DMS153 (cell line): ENCODE data around the gene KIAA0825.
A peak's percentile ranks its signal among the peaks of the same experiment; 100 is the strongest.

ENCODE experiments used
- DNase-seq: peaks from one replicate; lab custom pipeline; 2025; lab: John Stamatoyannopoulos, UW

Gene KIAA0825

GRCh38 chr5:94503677-94504076 is 114.7 kb downstream of the KIAA0825 start:
- no peak for DNase-seq

DNA sequence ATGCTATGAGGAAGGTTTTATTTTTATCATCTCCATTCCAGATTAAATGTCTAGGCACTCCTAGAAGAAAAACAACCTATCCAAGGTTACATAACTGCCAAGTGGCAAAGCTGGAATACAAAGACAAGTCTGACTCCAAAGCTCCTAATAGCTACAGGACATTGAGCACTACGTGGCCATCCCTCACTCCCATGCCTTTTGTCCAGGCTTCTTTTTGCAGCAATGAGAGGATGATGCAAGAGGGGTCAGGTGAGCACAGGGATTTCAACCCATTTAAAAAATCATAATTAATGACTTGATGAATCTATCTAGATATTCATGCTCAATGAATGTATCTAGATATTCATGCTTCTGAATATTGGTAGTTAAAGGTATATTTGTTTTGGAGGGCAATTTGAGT is 117.0 kb downstream of the KIAA0825 start:
- no peak for DNase-seq

GRCh38 chr5:94499806-94500205 is 118.6 kb downstream of the KIAA0825 start:
- DNase-seq, result no peak

GRCh38 chr5:94498199-94498598 is 120.2 kb downstream of the KIAA0825 start:
- DNase-seq, result no peak

GRCh38 chr5:94485067-94485466 is 133.3 kb downstream of the KIAA0825 start:
- no peak for DNase-seq

GRCh38 chr5:94481059-94481458 is 137.3 kb downstream of the KIAA0825 start:
- DNase-seq, result no peak

GRCh38 chr5:94480486-94480885 is 137.9 kb downstream of the KIAA0825 start:
- DNase-seq, result no peak

DNA sequence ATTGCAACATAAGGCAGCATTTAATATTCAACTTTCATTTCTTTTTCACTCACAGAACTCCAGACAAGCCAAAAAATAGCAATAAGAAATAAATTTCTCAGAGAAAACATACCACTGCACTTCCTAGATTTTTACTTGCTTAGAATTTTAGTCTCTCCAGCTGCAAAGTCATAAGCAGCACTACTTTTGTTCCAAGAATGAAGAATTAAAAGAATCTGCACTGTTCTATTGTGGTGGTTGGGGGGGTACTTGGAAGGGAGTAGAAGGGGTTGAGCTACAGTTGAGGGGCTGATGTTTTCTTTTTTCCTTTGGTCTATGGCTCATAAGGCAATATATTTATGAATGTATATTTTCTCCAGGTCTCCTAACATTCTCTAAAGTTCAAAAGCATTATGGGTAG is 144.5 kb downstream of the KIAA0825 start:
- no peak for DNase-seq

DNA sequence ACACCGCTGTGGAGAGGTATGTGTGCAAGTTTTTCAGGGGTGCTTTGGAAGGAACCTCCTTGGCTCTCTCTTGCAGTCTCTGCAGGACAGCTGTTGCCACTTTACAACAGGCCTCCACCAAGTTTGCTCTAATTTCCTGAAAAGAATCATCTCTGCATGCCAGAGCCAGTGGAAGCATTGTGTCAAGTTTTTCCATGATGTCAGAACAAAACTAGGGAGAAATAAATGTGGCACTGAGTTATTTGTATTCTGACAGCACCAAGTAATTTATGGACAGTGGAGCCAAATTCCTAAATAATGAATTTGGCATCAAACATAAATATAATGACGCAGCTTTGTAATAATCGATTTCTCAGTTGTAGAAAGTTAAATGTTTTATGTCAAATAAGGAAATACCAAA is 146.9 kb downstream of the KIAA0825 start:
- no peak for DNase-seq

- no peak for DNase-seq
Measured at GRCh38 chr5:94470802-94471201, 147.6 kb downstream of the KIAA0825 start.

- DNase-seq, result peak; percentile 53
Measured at GRCh38 chr5:94469894-94470329, 148.5 kb downstream of the KIAA0825 start.

DNA sequence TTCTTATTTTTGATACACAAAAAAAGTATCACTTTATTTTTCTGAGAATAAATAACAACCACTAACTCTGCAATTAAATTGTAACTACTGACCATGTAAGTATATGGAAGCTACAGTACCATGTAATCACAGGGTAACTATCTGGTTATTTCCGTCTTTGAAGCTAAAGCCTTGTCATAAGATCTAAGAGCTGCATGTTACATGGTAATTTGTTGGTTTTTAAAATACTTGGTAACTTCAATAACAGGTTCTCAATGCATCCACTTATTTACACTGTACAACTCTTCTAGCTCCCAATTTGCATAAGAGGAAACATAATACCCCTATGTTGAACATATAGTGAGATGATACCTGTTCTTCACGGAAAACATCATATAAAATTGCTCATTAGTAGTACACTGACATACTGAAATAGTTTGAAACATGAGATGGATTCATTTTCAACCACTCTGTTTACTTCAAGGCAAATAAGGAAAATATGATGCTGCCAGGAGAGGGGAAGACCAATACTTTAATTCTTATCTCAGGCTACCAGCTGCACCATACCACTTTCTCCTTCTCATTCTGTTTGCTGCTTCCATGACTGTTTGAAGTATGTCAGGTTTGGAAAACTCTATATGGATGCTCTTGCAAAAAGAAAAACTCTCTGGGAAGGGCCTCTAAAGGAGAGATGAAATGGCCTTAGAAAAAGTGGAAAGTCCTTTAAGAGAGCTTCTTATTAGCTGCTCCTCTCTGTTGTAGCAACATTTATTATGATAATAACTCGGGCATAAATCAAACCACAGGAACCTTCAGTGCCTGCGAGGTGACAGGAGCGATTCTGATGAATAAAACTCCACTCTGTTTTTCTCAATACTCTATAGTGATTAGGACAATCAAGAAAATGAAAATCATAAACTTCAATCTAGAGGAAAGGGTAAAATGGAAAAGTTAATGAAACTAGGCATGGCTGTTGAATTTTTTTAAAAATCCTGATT is 150.2 kb downstream of the KIAA0825 start:
- no peak for DNase-seq

GRCh38 chr5:94467346-94467953 is 151.0 kb downstream of the KIAA0825 start:
- no peak for DNase-seq

DNA sequence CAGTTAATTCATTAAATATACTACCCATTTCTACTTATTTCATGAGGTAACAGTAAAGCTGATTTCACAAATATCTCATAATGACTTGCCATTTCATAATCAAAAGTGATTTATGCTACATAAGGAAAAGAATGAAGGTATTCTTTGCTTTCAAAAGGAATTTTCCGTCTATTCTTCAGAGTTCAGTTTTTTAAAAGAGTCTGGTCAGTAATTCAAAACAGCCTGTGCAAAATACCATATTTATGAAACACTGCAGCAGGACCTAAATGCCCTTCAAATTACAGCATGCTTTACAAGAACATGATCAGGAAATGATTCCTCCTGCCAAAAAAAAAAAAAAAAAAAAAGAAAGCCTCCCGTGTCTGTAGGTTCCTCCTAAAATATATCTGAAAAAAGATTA is 154.7 kb downstream of the KIAA0825 start:
- no peak for DNase-seq

- no peak for DNase-seq
Measured at GRCh38 chr5:94461131-94461530, 157.3 kb downstream of the KIAA0825 start.

GRCh38 chr5:94459915-94460314 is 158.5 kb downstream of the KIAA0825 start:
- no peak for DNase-seq

GRCh38 chr5:94457788-94458187 is 160.6 kb downstream of the KIAA0825 start:
- no peak for DNase-seq

DNA sequence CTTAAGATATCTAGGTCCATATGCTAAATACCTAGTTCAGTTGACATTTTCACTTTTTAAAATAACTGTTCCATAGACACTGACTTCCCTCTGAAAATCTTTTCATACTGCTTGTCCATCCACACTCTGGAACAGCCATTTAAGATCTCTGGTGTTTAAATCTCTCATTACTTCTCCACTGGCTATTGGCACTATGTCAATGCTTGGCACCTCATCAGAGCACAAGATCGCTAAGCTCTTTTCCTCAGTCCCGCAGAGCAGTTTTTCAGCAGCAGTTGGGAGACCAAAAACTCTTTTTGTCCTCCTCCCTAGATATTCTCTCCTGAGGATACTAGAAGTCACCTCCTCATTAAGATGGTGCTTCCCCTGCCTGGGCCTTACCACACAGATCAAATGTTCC is 172.7 kb downstream of the KIAA0825 start:
- no peak for DNase-seq

DNA sequence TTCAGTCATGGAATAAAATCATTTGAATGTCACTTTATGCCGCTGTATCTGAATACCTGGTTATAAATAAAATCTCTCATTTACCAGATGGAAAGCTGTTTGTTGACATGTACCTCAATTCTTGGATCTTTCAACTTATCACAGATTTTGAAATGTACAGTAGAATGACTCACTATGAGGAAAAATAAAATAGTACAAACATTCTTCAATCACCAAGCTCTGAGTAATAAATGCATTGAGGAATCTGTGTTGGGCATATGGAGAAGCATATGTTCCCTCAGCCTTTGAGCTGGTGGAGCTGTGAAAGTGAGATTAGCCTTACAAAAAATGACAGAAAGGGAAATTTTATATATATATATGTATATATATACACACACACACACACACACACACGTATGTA is 175.4 kb downstream of the KIAA0825 start:
- DNase-seq, result no peak

- DNase-seq, result no peak
Measured at GRCh38 chr5:94442076-94442475, 176.3 kb downstream of the KIAA0825 start.

- no peak for DNase-seq
Measured at GRCh38 chr5:94440015-94440414, 178.4 kb downstream of the KIAA0825 start.

DNA sequence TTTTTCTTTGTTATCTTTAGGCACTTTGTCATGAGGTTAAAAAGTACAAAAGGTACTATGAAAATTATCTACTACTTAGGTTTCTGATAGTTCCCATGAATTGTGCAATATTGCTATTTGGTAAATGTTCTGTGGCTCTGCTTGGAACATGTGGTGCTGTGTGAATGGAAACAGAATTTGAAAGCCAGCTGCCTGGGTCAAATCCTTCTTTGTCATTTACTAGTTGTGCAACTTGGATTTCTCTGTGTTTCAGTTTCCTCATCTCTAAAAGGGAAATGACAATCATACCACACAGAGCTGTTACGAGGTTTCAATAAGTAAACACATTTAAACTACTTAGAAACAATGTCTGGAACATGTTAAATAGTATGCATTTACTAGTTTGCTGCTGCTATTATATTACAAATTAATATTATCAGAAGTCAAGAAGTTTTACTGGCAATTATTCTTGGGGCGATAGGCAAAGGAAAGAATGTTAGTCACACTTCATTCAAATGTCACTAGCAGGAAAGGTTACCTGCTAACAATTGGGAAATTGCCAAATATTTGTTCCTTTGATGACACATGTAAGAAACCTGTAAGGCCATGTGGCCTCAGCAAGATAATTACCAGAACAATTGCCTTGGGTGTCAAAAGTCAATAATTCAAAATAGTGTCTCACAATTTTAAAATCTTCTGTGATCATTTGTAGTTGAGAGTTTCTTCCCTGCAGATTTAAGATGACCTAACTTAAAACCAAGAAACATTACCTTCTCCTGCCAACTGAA is 184.8 kb downstream of the KIAA0825 start:
- no peak for DNase-seq

GRCh38 chr5:94432499-94432898 is 185.9 kb downstream of the KIAA0825 start:
- DNase-seq, result no peak
